Stimulated activated CD8-positive, alpha-beta memory T cell treated with anti-CD3 and anti-CD28 coated beads, Interleukin-7, amount 100 ng/mL, for 4 hours (primary cell): ENCODE data around the gene HSPG2.

Source experiments
- DNase-seq, 2 donors: peaks; one replicate each; pipeline ENCODE4 v3.0.0-alpha.2; 2020; ENCODE audit warnings: low read depth in 2 of 2

The HSPG2 gene

DNA sequence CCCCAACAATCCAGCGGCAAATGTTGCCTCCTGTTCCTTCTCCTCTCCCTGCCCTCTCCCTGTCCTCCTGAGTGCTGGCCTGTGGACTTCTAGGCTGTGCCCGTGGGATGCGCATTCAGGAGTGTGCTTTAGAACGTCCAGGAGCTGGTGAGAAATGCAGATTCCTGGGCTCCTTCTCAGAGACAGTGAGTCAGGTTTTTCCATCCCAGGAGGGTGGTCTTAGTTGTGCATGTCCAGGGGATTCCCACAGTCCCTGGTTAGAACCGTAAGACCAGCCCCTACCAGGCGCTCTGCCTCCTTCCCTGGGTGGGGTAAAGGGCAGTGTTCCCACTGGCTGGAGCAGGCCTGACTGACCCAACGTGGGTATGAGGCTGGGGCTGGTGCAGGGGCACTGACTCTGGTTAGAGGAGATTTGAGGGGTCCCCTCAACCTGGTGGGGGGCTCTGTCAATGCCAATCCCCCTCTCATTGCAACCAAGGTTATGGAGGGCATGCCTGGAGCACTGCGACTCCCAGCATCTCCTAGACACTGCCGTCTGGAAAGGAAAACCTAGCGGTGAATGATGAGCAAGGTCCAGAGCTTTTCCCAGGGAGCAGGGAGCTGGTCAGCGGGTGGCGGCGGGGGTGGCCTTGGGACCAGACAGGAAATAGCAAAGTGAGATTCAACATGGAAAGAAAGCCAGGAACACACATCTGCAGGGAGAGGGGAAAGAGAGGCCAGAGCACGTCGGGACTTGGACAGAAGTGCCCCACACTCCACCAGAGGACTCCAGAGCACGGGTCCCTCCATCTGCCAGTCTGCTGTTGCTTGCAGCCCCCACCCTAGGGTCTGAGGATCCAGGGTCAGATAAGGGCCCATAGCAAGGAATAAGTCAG, 38.5 kb downstream of the HSPG2 start:
- no peak for DNase-seq

- DNase-seq: no peak
Measured at GRCh38 chr1:21897844-21898243, 39.3 kb downstream of the HSPG2 start.

DNA sequence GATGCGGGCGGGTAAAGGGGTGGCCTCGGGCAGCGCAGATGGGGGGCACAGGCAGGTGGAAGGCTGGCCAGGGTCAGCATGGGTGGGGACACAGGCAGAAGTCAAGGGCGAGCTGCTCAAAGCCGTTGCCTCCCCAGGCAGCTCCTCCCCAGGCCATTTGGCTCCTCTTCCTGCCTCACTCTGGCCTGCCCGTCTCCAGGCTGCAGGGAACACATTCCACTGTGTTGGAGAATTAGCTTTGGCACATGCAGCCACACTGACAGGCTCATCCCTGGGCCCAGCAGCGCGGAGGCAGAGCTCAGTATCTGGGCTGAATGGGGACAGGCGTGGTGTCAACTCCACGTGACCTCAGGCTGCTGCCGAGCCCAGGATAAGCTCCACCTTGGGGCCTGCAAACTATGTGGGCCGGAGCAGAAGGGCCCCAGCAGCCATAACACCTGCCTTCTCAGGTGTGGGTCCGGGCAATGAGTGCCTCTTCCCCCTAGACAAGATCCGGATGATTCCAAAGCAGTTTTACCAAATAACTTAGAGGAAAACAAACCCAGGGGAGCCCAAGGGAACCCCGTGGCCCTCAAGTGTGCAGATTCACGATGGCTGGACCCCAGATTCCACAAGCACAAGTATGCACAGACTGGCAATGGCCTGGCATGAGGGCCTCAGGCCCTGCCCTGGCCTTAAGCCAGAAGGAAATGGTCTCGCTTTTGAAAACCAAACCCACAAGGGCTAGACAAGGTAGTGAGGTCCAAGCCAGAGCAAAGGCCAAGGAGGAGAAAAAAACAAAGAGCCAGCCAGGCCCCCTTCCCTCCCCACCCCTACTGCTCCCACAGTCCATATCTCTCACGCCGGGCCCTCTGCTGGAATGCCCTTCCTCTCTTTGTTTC, 40.2 kb downstream of the HSPG2 start:
- DNase-seq: no peak

DNA sequence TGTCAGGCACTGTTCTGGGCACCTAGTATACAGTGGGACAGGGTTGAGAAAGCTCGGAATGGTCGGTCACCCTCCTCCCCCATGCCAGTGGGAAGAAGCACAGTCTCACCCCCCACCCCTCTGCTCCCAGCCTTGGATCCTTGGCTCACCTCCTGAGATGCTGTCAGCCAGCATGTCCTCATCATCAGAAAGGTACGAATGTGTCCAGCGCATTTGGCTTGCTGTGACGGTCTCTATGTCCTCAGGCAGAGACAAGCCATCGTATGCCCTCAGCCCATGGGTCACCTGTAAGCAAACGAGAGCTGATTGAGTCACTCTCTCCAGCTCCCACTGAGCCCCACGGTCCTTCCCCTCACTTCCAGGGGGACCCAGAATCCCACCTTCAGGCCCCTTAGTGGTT, 41.1 kb downstream of the HSPG2 start:
- DNase-seq: no peak

DNA sequence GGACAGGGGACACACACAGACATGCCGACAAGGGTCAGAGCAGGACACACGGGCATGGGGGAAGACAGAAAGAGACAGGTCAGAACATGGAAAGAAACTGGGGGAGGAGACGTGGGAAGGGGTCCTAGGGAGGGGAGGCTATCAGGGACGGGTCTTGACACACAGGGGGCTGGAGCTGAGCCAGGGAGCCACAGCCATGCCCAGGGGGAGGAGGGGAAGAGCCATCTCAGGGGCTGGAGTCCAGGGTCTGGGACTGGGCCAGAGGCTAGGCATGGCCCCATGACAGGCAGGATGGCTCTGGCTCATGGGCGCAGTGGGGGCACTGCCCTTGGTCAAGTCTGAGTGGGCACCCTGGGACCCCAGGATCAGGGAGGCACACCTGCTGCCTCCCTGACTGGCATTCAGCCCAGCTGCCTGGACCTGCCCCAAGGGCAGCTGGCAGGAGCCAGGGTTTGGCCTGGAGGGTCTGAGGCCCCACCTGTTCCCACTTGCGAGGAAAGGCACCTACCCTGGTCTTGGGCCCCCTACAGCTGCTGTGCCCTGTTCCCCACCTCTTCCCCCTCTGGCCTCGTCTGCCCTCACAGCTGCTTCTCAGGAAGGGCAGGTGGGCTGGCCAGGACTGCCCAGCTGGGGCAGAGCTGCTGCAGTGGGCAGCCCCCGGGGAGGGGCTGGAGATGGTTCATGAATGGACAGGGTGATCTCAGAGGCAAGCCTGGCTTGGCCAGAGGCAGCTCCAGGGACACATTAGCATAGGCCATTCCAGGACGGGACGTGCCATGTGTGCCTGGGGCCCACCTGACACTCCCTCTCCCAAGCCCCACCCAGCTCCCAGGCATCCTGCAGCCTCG, 42.9 kb downstream of the HSPG2 start:
- DNase-seq: no peak

- DNase-seq: no peak
Measured at GRCh38 chr1:21893046-21893805, 43.9 kb downstream of the HSPG2 start.

- DNase-seq: no peak
Measured at GRCh38 chr1:21891621-21892479, 45.3 kb downstream of the HSPG2 start.

DNA sequence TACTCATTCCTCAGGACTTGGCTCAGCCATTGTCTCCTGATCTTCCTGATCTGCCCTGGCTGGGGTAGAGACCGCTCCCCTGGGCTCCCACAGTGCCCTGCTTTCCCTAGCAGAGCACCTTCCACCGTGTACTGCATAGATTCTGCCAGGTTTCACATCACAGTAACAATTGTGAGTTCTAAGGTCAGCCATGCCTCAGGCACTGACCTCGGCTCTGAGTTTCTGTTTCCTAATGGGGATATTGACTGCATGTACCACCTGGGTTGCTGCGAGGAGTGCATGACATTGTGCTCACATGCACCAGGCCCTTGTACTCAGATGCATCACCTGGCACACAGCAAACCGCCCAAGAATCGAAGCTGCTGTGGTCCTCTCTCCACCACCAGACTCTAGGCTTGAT, 46.0 kb downstream of the HSPG2 start:
- no peak for DNase-seq

DNA sequence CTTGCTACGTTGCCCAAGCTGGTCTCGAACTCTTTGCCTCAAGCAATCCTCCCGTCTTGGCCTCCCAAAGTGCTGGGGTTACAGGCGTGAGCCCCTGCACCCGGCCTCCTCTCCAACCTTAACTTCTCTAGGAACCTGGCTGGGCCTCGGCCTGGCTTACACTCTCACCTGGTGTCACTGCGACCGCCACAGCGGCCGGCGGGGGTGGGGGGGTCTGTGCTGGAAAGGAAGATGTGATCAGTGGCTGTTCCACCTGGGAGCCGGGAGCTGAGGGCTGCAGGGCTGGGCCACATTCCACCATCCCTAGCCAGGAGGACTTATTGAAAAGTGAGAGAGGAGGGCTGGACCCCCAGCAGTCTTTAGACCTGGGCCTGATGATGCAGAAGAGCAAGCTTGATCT, 48.6 kb downstream of the HSPG2 start:
- DNase-seq: no peak

DNA sequence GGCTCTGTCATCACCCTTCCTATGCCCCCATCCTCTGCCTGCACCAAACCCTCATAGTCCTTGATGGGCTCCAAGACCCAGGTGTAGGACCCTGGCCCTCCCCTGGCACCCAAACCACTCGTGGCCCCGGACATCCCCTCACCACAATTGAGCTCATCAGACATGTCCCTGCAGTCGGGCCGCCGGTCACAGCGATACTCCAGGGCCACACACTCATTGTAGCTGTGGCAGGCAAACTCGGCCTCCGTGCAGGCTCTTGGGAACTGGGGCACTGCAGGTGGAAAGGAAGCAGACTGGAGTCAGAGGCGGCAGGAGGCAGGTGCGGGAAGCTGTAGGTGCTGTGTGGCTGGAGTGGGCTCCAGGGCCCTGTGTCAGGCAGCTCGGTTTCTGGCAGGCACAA, 49.3 kb downstream of the HSPG2 start:
- no peak for DNase-seq

GRCh38 chr1:21887216-21887736, 49.8 kb downstream of the HSPG2 start:
- no peak for DNase-seq

- DNase-seq: no peak
Measured at GRCh38 chr1:21886486-21887215, 50.5 kb downstream of the HSPG2 start.

DNA sequence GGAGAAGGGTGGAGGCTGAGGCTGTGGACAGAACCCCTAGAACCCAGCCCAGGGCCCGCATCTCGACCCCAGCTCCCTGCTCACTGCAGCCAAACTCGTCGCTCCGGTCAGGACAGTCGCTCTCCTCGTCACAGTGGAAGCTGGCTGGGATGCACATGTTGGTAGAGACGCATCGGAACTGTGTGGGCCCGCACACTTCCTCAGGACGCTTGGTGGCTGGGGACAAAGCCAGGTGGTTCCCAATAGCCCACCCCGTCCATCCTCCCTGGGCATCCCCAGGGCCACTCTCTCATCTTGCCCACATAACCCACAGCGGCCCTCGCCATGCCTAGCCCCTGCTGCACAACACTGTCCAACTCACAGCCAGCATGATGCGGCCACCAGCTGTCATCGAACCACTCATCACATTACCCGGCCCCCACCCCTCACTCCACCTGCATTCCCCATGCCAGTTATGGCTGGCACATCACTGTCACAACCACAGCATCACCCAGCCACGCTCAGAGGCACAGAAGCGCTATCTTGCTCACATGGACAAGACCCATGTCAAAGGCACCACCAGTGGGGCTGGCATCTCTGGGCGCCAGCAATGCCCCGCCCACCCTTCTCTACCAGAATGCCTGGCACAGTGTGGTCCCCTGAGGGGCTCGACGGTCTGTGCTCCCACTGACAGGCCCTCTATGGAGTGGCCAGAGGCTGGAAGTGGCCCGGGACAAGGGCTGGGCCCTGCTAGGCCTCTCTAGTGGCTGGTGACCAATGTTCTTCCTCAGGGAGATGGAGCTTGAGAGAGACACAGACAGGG, 51.7 kb downstream of the HSPG2 start:
- no peak for DNase-seq

- DNase-seq: no peak
Measured at GRCh38 chr1:21884456-21885235, 52.5 kb downstream of the HSPG2 start.

- DNase-seq: no peak
Measured at GRCh38 chr1:21882721-21883415, 54.2 kb downstream of the HSPG2 start.

DNA sequence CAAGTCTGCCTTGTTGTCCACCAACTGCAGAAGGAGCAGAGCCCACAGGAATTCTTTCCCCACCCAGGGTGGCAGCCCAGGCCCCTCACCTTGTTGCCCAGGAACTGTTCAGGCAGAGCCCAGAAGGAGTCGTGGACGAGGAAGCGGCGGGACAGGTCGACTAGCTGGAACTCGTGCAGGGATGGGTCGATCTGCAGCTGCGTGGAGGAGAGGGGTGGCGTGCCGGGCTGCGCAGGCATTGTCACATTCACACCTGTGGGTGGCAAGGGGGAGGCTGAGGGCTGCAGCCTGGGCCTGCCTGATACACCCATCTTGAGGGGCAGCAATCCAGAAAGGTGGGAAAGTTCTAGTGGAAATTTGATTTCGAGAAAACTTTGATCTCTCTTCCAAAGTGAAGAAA, 55.9 kb downstream of the HSPG2 start:
- DNase-seq: no peak

DNA sequence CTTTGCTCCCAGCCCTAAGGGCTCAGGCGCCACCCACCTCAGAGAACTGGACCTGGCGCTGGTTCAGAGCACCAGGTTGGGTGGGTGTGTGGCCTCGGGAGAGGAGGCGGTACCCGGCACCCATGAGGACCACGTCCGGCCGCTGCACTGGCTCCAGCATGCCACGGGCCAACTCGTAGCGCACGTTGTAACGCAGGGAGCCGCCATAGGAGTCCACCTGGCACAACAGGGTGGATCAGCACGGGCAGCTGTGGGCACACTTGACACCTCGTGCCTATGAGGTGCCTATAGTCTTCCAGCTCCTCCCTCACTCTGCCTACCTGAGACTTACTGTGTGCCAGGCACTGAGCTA, 56.5 kb downstream of the HSPG2 start:
- DNase-seq: no peak
